ENCODE measurements around the gene FBXO24. TPM values are rescaled to one million over a fixed set of nuclear protein-coding genes. Genes with fewer than 3 reads are reported as not detected.

The FBXO24 gene
- total RNA-seq, 2 experiments from 2014 or later, result 0.16 to 1.7 TPM

DNA sequence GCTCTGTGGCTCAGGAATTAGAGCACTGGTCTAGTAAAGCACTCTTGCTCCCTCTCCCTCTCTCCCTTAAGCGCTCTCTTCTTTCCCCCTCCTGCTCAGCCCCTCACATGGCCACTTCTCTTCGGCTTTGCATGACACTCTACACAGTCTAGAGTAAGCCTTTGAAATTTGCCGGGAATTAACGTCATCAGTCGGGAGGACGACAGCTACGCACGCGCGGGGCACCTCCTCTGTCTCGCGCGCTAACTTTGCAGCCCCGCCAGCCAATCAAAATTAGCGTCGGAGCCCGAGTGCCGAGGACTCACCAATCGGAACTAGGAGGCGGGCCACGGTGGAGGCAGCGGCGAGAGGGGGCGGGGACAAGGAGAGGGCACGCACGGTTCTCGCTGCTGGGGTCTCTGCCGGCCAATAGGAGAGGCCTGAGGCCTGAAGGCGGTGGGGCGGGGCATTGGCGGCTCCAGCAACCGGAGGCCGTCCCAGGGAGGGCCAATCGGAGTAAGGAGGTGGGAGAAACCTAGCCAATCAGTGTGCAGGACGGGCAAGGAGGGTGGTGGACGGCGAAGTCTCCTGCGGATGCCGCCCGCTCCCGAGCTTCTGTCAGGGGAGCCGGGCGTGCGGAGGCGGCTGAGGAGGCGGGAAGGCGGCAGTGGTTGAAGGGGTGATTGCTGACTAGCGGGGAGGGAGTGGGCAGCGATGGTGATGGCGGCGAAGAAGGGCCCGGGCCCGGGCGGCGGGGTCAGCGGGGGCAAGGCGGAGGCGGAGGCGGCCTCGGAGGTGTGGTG is 47.3 kb upstream of the FBXO24 start, which contains the start of gene AGFG2:
AGFG2 (plus strand) TSS at position 550 of the 782 bp plus-strand sequence; CDS start at position 694, 144 bp downstream.
- Histone ChIP-seq H3K79me2 (ENCODE audit: insufficient read depth, low read depth, low read length) (peaks cover 29% of the 10 kb centered on the region; the same call in 1 of the 2 replicates), H3K4me3 (ENCODE audit: low read depth, low read length, poor library complexity, severe bottlenecking) (peak within 1 kb of the TSS; percentile 75), H3K4me2 (ENCODE audit: low read length) (peak within 1 kb of the TSS; percentile 84), H3K4me1 (ENCODE audit: insufficient read depth, low read length, poor library complexity, severe bottlenecking) (peaks cover 41% of the 10 kb centered on the region), H4K20me1 (ENCODE audit: insufficient read depth, low read length) (no peaks in the 10 kb centered on the region), H3K9me3 (ENCODE audit: low read length) (no peaks in the 10 kb centered on the region), H2AFZ (ENCODE audit: low read length) (peak within 1 kb of the TSS; percentile 77), H3K27ac (ENCODE audit: low read depth, low read length, poor library complexity, severe bottlenecking) (peak within 1 kb of the TSS; percentile 56), H3K36me3 (ENCODE audit: insufficient read depth, low read length) (no peaks in the 10 kb centered on the region), H3K9me2 (ENCODE audit: insufficient read depth, low read length) (no peaks in the 10 kb centered on the region)
- intact Hi-C loops (cut with micrococcal nuclease; ENCODE audit: unreplicated experiment), result loop anchor here (2.0 kb wide), 1 partner anchor 60 kb away; the partner anchor contains the start of gene TSC22D4
- TF ChIP-seq, protein P1, sequence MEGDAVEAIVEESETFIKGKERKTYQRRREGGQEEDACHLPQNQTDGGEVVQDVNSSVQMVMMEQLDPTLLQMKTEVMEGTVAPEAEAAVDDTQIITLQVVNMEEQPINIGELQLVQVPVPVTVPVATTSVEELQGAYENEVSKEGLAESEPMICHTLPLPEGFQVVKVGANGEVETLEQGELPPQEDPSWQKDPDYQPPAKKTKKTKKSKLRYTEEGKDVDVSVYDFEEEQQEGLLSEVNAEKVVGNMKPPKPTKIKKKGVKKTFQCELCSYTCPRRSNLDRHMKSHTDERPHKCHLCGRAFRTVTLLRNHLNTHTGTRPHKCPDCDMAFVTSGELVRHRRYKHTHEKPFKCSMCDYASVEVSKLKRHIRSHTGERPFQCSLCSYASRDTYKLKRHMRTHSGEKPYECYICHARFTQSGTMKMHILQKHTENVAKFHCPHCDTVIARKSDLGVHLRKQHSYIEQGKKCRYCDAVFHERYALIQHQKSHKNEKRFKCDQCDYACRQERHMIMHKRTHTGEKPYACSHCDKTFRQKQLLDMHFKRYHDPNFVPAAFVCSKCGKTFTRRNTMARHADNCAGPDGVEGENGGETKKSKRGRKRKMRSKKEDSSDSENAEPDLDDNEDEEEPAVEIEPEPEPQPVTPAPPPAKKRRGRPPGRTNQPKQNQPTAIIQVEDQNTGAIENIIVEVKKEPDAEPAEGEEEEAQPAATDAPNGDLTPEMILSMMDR (conservative IDR thresholded peaks at IDR 0.05; ENCODE audit: low read length), result no peak
- no peak for TF ChIP-seq EZH2phosphoT487 (IDR thresholded peaks at IDR 0.05; ENCODE audit: borderline replicate concordance, low read depth, low read length)
- peak; percentile 100 for DNase-seq (ENCODE audit: low spot score)
- ChIA-PET CTCF (ENCODE audit: unreplicated experiment) (interaction anchor here (0.5 kb wide), 1 partner anchor 42 kb away, joined by 3 read pairs; no protein-coding TSS in a partner anchor), POLR2A (interaction anchor here (1.0 kb wide), 1 partner anchor 9 kb away, joined by 3 read pairs; no protein-coding TSS in a partner anchor)
- no TSS peak for BruUV-seq (replicated peaks)

DNA sequence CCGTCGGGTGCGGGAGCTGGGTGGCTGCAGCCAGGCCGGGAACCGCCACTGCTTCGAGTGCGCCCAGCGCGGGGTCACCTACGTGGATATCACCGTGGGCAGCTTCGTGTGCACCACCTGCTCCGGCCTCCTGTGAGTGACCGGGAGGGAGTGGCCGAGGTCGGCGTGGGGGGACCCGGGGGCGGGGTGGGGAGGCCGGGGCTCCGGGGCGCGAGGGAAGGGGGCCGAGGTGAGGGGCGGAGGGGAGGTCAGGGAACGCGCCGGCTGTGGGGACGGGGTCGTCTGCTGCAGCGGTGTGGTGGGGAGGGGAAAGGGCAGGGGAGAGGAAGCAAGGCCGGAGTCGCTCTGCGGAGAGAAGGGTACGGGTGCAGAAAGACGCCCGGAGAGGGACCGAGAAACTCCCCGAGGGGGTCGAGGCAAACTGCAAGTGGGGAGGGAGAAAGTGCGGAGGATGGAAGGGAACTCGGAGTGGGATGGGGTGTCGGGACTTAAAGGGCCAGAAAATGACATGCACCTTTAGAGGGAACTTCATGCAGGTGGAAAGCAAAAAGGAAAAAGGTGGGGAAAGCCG is 46.6 kb upstream of the FBXO24 start:
- Histone ChIP-seq H4K20me1 (ENCODE audit: insufficient read depth, low read length) (no peaks in the 10 kb centered on the region), H3K4me1 (ENCODE audit: insufficient read depth, low read length, poor library complexity, severe bottlenecking) (peaks cover 48% of the 10 kb centered on the region), H3K79me2 (ENCODE audit: insufficient read depth, low read depth, low read length) (peaks cover 35% of the 10 kb centered on the region; the same call in 1 of the 2 replicates), H3K27ac (ENCODE audit: low read depth, low read length, poor library complexity, severe bottlenecking) (no peak overlapping the region), H3K4me3 (ENCODE audit: low read depth, low read length, poor library complexity, severe bottlenecking) (peak overlapping the region; percentile 75), H3K9me3 (ENCODE audit: low read length) (no peaks in the 10 kb centered on the region), H3K9me2 (ENCODE audit: insufficient read depth, low read length) (no peaks in the 10 kb centered on the region), H3K4me2 (ENCODE audit: low read length) (peak overlapping the region; percentile 84), H3K36me3 (ENCODE audit: insufficient read depth, low read length) (no peaks in the 10 kb centered on the region), H2AFZ (ENCODE audit: low read length) (no peak overlapping the region)
- ChIA-PET CTCF (ENCODE audit: unreplicated experiment) (no interaction called here), POLR2A (interaction anchor here (1.0 kb wide), 1 partner anchor 8 kb away, joined by 3 read pairs; no protein-coding TSS in a partner anchor)
- no peak for TF ChIP-seq EZH2phosphoT487 (IDR thresholded peaks at IDR 0.05; ENCODE audit: borderline replicate concordance, low read depth, low read length)
- TF ChIP-seq, protein P1 (conservative IDR thresholded peaks at IDR 0.05; ENCODE audit: low read length), result no peak
- no TSS peak for BruUV-seq (replicated peaks)
- DNase-seq (ENCODE audit: low spot score), result peak; percentile 24
- intact Hi-C loops (cut with micrococcal nuclease; ENCODE audit: unreplicated experiment), result loop anchor here (2.0 kb wide), 1 partner anchor 61 kb away; the partner anchor contains the start of gene TSC22D4
